Sigmoid colon (tissue), 4 donors: ENCODE data around the gene ATP2A2.

Experiments
- POLR2AphosphoS5 ChIP-seq, 4 donors: sonication (generic); formaldehyde crosslinking; IDR thresholded peaks; one replicate each; pipeline ENCODE4 v1.6.1; 2017; ENCODE audit warnings: antibody characterized with exemption in 4 of 4
- TF ChIP-seq, protein P1 (sequence below), 4 experiments: fragments of 450-650 bp in 3 of 4; fragments of 200-600 bp in 1 of 4; IDR thresholded peaks; one replicate each; pipeline ENCODE4 v1.5.1; 2016 to 2019; ENCODE audit warnings: antibody characterized with exemption in 4 of 4, mild to moderate bottlenecking in 3 of 4, moderate library complexity in 2 of 4

DNA sequence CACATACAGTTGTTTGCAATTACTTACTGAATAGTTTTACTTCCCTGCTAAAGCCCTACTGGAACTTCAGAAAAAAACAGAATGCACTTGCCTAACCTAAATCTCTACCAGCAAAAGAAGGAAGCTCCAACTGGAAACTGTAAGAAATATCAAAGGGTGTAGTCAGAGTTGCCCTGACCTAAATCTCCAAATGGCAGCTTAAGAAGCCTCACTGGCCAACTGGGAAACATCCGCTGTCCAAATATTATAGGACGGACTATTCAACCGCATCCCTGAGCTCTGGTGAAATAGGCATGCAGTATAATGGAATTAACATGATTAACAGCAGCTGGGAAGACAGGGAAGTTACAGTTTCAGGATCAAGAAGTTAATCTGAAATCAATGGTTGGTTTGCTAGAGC is 98.2 kb downstream of the ATP2A2 start:
- TF ChIP-seq POLR2AphosphoS5 (IDR thresholded peaks at IDR 0.05), result no peak
- TF ChIP-seq, protein P1, sequence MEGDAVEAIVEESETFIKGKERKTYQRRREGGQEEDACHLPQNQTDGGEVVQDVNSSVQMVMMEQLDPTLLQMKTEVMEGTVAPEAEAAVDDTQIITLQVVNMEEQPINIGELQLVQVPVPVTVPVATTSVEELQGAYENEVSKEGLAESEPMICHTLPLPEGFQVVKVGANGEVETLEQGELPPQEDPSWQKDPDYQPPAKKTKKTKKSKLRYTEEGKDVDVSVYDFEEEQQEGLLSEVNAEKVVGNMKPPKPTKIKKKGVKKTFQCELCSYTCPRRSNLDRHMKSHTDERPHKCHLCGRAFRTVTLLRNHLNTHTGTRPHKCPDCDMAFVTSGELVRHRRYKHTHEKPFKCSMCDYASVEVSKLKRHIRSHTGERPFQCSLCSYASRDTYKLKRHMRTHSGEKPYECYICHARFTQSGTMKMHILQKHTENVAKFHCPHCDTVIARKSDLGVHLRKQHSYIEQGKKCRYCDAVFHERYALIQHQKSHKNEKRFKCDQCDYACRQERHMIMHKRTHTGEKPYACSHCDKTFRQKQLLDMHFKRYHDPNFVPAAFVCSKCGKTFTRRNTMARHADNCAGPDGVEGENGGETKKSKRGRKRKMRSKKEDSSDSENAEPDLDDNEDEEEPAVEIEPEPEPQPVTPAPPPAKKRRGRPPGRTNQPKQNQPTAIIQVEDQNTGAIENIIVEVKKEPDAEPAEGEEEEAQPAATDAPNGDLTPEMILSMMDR (IDR thresholded peaks at IDR 0.05), result no peak
